GM23338 (cell line): ENCODE results near the gene NDUFS4. TPM values are rescaled to one million over a fixed set of nuclear protein-coding genes. Genes with fewer than 3 reads are reported as not detected.
"Not testable (repeated sequence)": the region's sequence is repeated elsewhere in the genome, so short reads cannot be mapped to it uniquely, and the experiment has no call there.

Experiments
- ATAC-seq: fragments of 200-7000 bp; cut with Tn5 transposase; 3 replicates; pipeline ENCODE4 v1.9.1; 2020
- DNase-seq: peaks from one replicate; pipeline ENCODE4 v3.0.0-alpha.2; 2015; ENCODE audit warnings: low spot score
- H2AFZ ChIP-seq: fragments of 200-600 bp; sonication (generic); 2 replicates; pipeline ENCODE4 v1.8.0; 2016; ENCODE audit warnings: antibody characterized with exemption, mild to moderate bottlenecking, moderate library complexity
- H3F3A ChIP-seq: fragments of 200-600 bp; sonication (generic); replicated peaks from 2 replicates; pipeline ENCODE4 v1.8.0; 2017; ENCODE audit warnings: antibody characterized with exemption, mixed run types, low read depth
- H3K27ac ChIP-seq: fragments of 200-600 bp; sonication (generic); 2 replicates; pipeline ENCODE4 v1.6.1; 2016; ENCODE audit warnings: low read depth
- H3K27me3 ChIP-seq: fragments of 200-600 bp; sonication (generic); 2 replicates; pipeline ENCODE4 v1.8.0; 2016; ENCODE audit warnings: mild to moderate bottlenecking, mixed run types, moderate library complexity; ENCODE audit not compliant: insufficient read depth
- H3K36me3 ChIP-seq: fragments of 200-600 bp; sonication (generic); 2 replicates; pipeline ENCODE4 v1.8.0; 2016; ENCODE audit warnings: mild to moderate bottlenecking; ENCODE audit not compliant: insufficient read depth
- H3K4me1 ChIP-seq: fragments of 200-600 bp; sonication (generic); 2 replicates; pipeline ENCODE4 v1.8.0; 2016; ENCODE audit warnings: mild to moderate bottlenecking, moderate library complexity; ENCODE audit not compliant: insufficient read depth
- H3K4me2 ChIP-seq: fragments of 200-600 bp; sonication (generic); 2 replicates; pipeline ENCODE4 v1.7.1; 2017; ENCODE audit warnings: mixed run types
- H3K4me3 ChIP-seq: fragments of 200-600 bp; sonication (generic); 2 replicates; pipeline ENCODE4 v1.6.1; 2016; ENCODE audit warnings: mixed run types
- H3K79me2 ChIP-seq: fragments of 200-600 bp; sonication (generic); replicated peaks from 2 replicates; pipeline ENCODE4 v1.8.0; 2017; ENCODE audit warnings: mild to moderate bottlenecking; ENCODE audit not compliant: insufficient read depth
- H3K9me2 ChIP-seq: fragments of 200-600 bp; sonication (generic); 2 replicates; pipeline ENCODE4 v1.8.0; 2017; ENCODE audit not compliant: insufficient read depth
- H4K20me1 ChIP-seq: fragments of 200-600 bp; sonication (generic); replicated peaks from 2 replicates; pipeline ENCODE4 v1.8.0; 2017; ENCODE audit warnings: mild to moderate bottlenecking; ENCODE audit not compliant: insufficient read depth
- H3K27ac Mint-ChIP-seq: 2 replicates; pipeline ENCODE4 v1.8.0; 2020; ENCODE audit warnings: inconsistent platforms, mild to moderate bottlenecking, moderate library complexity, mixed read lengths
- H3K27me3 Mint-ChIP-seq: 3 replicates; pipeline ENCODE4 v1.8.0; 2022; ENCODE audit warnings: low read depth, mild to moderate bottlenecking, moderate library complexity, mixed read lengths, inconsistent platforms; ENCODE audit not compliant: insufficient read depth, poor library complexity
- H3K36me3 Mint-ChIP-seq: 3 replicates; pipeline ENCODE4 v1.8.0; 2021; ENCODE audit warnings: low read depth, mild to moderate bottlenecking, inconsistent platforms, moderate library complexity, mixed read lengths
- H3K4me1 Mint-ChIP-seq: 3 replicates; pipeline ENCODE4 v1.8.0; 2020; ENCODE audit warnings: mild to moderate bottlenecking, inconsistent platforms, mixed read lengths
- H3K4me3 Mint-ChIP-seq: 3 replicates; pipeline ENCODE4 v1.8.0; 2021; ENCODE audit warnings: moderate library complexity, mild to moderate bottlenecking, inconsistent platforms, mixed read lengths
- H3K9me3 Mint-ChIP-seq: 3 replicates; pipeline ENCODE4 v1.8.0; 2020; ENCODE audit warnings: moderate library complexity, mild to moderate bottlenecking, inconsistent platforms, mixed read lengths
- CREB1 ChIP-seq: fragments of 250-450 bp; sonication (Bioruptor Pico); IDR thresholded peaks from 2 replicates; pipeline ENCODE4 v1.5.0; 2020; ENCODE audit warnings: low read depth, mild to moderate bottlenecking, moderate library complexity
- EZH2 ChIP-seq: fragments of 200-600 bp; sonication (generic); IDR thresholded peaks from one replicate; pipeline ENCODE4 v1.8.0; 2017; ENCODE audit warnings: antibody characterized with exemption, mild to moderate bottlenecking, low read depth; ENCODE audit not compliant: unreplicated experiment
- EZH2phosphoT487 ChIP-seq: fragments of 200-600 bp; sonication (generic); IDR thresholded peaks from one replicate; pipeline ENCODE4 v1.8.1; 2018; ENCODE audit warnings: antibody characterized with exemption; ENCODE audit not compliant: unreplicated experiment
- JUNB ChIP-seq: IDR thresholded peaks from one replicate; pipeline ENCODE4 v1.6.1; 2016; ENCODE audit warnings: antibody characterized with exemption; ENCODE audit not compliant: unreplicated experiment
- NANOG ChIP-seq: IDR thresholded peaks from 2 replicates; pipeline ENCODE4 v1.6.1; 2016; ENCODE audit warnings: antibody characterized with exemption, borderline replicate concordance
- STAT1 ChIP-seq: IDR thresholded peaks from one replicate; pipeline ENCODE4 v1.6.1; 2016; ENCODE audit warnings: antibody characterized with exemption; ENCODE audit not compliant: unreplicated experiment
- ZNF114 ChIP-seq: fragments of 250-450 bp; sonication (Bioruptor Pico); IDR thresholded peaks from 2 replicates; pipeline ENCODE4 v1.5.0; 2020; ENCODE audit warnings: mild to moderate bottlenecking, moderate library complexity
- ZNF331 ChIP-seq: fragments of 250-450 bp; sonication (Bioruptor Pico); IDR thresholded peaks from 2 replicates; pipeline ENCODE4 v1.5.0; 2020; ENCODE audit warnings: low read depth, mild to moderate bottlenecking, moderate library complexity
- polyA plus RNA-seq: library from polyadenylated mRNA; unstranded; fragments of >200 nt; fragmentation: Nextera tagmentation; extraction: Ambion mirVana; gene quantifications from 2 replicates; pipeline ENCODE4 v1.2.1, GENCODE V29; 2016
- total RNA-seq: library from RNA; depleted of rRNA; stranded (reverse); fragments of >200 nt; shearing (Covaris generic); gene quantifications from 2 replicates; pipeline ENCODE4 v1.2.3, GENCODE V29; 2014
- TF ChIP-seq, protein P1 (sequence below): IDR thresholded peaks from 2 replicates; pipeline ENCODE4 v1.6.1; 2016; ENCODE audit warnings: antibody characterized with exemption
- TF ChIP-seq, protein P2 (sequence below): IDR thresholded peaks from one replicate; pipeline ENCODE4 v1.6.1; 2018; ENCODE audit warnings: antibody characterized with exemption; ENCODE audit not compliant: unreplicated experiment
- TF ChIP-seq, protein P3 (sequence below), 2 experiments: fragments of 200-600 bp in 1 of 2; sonication (generic) in 1 of 2; conservative IDR thresholded peaks; 2 replicates each; pipeline versions ENCODE4 v1.5.1 to v1.6.1; 2016 to 2017; ENCODE audit warnings: antibody characterized with exemption in 2 of 2, low read depth in 2 of 2, mild to moderate bottlenecking in 2 of 2, moderate library complexity in 1 of 2

NDUFS4 gene
- total and polyA plus RNA-seq, 2 experiments from 2014 or later: 65.6 to 151 TPM

DNA sequence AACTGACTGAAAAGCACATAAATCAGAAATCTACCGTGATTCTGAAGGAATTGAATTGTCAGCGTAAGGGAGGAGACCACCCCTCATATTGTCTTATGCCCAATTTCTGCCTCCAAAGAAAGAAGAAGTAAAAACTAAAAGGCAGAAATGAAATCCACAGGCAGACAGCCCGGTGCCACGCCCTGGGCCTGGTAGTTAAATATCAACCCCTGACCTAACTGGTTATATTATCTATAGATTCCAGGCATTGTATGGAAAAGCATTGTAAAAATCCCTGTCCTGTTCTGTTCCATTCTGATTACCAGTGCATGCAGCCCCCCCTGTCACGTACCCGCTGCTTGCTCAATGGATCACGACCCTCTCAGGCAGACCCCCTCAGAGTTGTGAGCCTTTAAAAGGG is 11.9 kb upstream of the NDUFS4 start:
- H3K36me3 Mint-ChIP-seq, H3K4me3 ChIP-seq, H3K27ac Mint-ChIP-seq, H3K4me2 ChIP-seq, DNase-seq, H3K79me2 ChIP-seq, H4K20me1 ChIP-seq, H3K36me3 ChIP-seq, ATAC-seq, H3K9me2 ChIP-seq, H3K27me3 Mint-ChIP-seq, H2AFZ ChIP-seq, H3K27ac ChIP-seq, H3K9me3 Mint-ChIP-seq, H3K4me3 Mint-ChIP-seq, H3F3A ChIP-seq, H3K27me3 ChIP-seq: not testable (repeated sequence)
- peaks cover 38% of the 10 kb centered on the region for H3K4me1 Mint-ChIP-seq
- H3K4me1 ChIP-seq: peaks cover 33% of the 10 kb centered on the region

DNA sequence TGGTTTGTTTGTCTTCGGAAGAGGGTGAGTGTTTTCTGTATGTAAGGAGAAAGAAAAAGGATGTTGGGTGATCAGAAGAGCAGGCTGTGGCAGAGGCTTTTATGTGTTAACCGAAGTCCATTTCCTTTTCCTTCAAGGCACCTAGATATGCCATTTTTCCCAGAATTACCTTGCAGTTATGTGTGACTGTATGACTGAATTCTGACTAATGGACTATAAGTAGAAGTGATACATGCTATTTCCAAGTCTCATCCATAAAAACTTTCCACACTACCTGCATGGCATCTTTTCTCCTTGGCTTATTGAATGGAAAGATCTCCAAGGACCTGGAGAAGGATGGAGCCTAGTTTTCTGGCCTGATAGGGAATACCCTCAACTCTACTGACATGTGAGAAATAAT is 10.6 kb upstream of the NDUFS4 start:
- peaks cover 5% of the 10 kb centered on the region; the same call in 2 of the 3 replicates for H3K36me3 Mint-ChIP-seq
- ATAC-seq: no peak
- no peak overlapping the region for H3K4me3 ChIP-seq
- peaks cover 5% of the 10 kb centered on the region; the same call in 1 of the 3 replicates for H3K9me3 Mint-ChIP-seq
- H3F3A ChIP-seq: no peaks in the 10 kb centered on the region
- H3K4me1 Mint-ChIP-seq: peaks cover 27% of the 10 kb centered on the region
- H3K27me3 Mint-ChIP-seq: peaks cover 1% of the 10 kb centered on the region
- H3K27ac ChIP-seq: no peak overlapping the region
- no peak for DNase-seq
- H3K36me3 ChIP-seq: no peaks in the 10 kb centered on the region
- H2AFZ ChIP-seq: no peak overlapping the region
- no peak overlapping the region for H3K4me3 Mint-ChIP-seq
- H3K27ac Mint-ChIP-seq: no peak overlapping the region
- no peaks in the 10 kb centered on the region for H3K27me3 ChIP-seq
- H3K4me1 ChIP-seq: peaks cover 21% of the 10 kb centered on the region
- no peak overlapping the region for H3K4me2 ChIP-seq
- H3K9me2 ChIP-seq: no peaks in the 10 kb centered on the region
- H3K79me2 ChIP-seq: no peaks in the 10 kb centered on the region
- no peaks in the 10 kb centered on the region for H4K20me1 ChIP-seq
- TF ChIP-seq, protein P1, sequence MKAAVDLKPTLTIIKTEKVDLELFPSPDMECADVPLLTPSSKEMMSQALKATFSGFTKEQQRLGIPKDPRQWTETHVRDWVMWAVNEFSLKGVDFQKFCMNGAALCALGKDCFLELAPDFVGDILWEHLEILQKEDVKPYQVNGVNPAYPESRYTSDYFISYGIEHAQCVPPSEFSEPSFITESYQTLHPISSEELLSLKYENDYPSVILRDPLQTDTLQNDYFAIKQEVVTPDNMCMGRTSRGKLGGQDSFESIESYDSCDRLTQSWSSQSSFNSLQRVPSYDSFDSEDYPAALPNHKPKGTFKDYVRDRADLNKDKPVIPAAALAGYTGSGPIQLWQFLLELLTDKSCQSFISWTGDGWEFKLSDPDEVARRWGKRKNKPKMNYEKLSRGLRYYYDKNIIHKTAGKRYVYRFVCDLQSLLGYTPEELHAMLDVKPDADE: no peak
- TF ChIP-seq, protein P2, sequence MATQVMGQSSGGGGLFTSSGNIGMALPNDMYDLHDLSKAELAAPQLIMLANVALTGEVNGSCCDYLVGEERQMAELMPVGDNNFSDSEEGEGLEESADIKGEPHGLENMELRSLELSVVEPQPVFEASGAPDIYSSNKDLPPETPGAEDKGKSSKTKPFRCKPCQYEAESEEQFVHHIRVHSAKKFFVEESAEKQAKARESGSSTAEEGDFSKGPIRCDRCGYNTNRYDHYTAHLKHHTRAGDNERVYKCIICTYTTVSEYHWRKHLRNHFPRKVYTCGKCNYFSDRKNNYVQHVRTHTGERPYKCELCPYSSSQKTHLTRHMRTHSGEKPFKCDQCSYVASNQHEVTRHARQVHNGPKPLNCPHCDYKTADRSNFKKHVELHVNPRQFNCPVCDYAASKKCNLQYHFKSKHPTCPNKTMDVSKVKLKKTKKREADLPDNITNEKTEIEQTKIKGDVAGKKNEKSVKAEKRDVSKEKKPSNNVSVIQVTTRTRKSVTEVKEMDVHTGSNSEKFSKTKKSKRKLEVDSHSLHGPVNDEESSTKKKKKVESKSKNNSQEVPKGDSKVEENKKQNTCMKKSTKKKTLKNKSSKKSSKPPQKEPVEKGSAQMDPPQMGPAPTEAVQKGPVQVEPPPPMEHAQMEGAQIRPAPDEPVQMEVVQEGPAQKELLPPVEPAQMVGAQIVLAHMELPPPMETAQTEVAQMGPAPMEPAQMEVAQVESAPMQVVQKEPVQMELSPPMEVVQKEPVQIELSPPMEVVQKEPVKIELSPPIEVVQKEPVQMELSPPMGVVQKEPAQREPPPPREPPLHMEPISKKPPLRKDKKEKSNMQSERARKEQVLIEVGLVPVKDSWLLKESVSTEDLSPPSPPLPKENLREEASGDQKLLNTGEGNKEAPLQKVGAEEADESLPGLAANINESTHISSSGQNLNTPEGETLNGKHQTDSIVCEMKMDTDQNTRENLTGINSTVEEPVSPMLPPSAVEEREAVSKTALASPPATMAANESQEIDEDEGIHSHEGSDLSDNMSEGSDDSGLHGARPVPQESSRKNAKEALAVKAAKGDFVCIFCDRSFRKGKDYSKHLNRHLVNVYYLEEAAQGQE: no peak
- TF ChIP-seq EZH2phosphoT487: no peak
- TF ChIP-seq, protein P3, sequence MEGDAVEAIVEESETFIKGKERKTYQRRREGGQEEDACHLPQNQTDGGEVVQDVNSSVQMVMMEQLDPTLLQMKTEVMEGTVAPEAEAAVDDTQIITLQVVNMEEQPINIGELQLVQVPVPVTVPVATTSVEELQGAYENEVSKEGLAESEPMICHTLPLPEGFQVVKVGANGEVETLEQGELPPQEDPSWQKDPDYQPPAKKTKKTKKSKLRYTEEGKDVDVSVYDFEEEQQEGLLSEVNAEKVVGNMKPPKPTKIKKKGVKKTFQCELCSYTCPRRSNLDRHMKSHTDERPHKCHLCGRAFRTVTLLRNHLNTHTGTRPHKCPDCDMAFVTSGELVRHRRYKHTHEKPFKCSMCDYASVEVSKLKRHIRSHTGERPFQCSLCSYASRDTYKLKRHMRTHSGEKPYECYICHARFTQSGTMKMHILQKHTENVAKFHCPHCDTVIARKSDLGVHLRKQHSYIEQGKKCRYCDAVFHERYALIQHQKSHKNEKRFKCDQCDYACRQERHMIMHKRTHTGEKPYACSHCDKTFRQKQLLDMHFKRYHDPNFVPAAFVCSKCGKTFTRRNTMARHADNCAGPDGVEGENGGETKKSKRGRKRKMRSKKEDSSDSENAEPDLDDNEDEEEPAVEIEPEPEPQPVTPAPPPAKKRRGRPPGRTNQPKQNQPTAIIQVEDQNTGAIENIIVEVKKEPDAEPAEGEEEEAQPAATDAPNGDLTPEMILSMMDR (conservative IDR thresholded peaks at IDR 0.05; ENCODE audit: low read depth in 2 of 2): no peak
- no peak for TF ChIP-seq EZH2
- no peak for TF ChIP-seq STAT1
- no peak for TF ChIP-seq CREB1
- no peak for TF ChIP-seq ZNF114
- no peak for TF ChIP-seq ZNF331
- TF ChIP-seq NANOG: no peak
- TF ChIP-seq JUNB: no peak
